H1 (cell line): ENCODE data around the gene CDC40.

Experiments used
- ATF2 ChIP-seq: IDR thresholded peaks from 2 replicates; pipeline ENCODE4 v1.6.1; 2012; ENCODE audit warnings: low read length, inconsistent platforms
- CREB1 ChIP-seq: IDR thresholded peaks from 2 replicates; pipeline ENCODE4 v1.6.1; 2012; ENCODE audit warnings: inconsistent platforms
- CTCF ChIP-seq, 3 experiments: IDR thresholded peaks; 1 replicate in 2 of 3; 2 replicates in 1 of 3; pipeline versions ENCODE4 v1.5.1 to v1.6.1; 2011; ENCODE audit warnings: low read length in 3 of 3, mild to moderate bottlenecking in 3 of 3, inconsistent platforms in 2 of 3, low read depth in 1 of 3, moderate library complexity in 1 of 3; ENCODE audit not compliant: insufficient read depth in 1 of 3; ENCODE audit errors: control extremely low read depth in 1 of 3
- EP300 ChIP-seq, 2 experiments: IDR thresholded peaks; 1 replicate in 1 of 2; 2 replicates in 1 of 2; pipeline ENCODE4 v1.6.1; 2011 to 2012; ENCODE audit warnings: low read depth in 2 of 2, low read length in 2 of 2, mild to moderate bottlenecking in 2 of 2, borderline replicate concordance in 1 of 2, inconsistent platforms in 1 of 2, moderate library complexity in 1 of 2
- EZH2 ChIP-seq: fragments of 200-600 bp; sonication (generic); IDR thresholded peaks from 2 replicates; pipeline ENCODE4 v1.7.1; 2012; ENCODE audit warnings: low read depth, mild to moderate bottlenecking, moderate library complexity, low read length, inconsistent platforms; ENCODE audit not compliant: severe bottlenecking
- MAX ChIP-seq: IDR thresholded peaks from 2 replicates; pipeline ENCODE4 v1.6.1; 2012; ENCODE audit warnings: inconsistent platforms
- POLR2A ChIP-seq, 2 experiments: IDR thresholded peaks; 1 replicate in 1 of 2; 2 replicates in 1 of 2; pipeline ENCODE4 v1.6.1; 2011; ENCODE audit warnings: low read depth in 2 of 2, low read length in 2 of 2, mild to moderate bottlenecking in 2 of 2; ENCODE audit errors: control extremely low read depth in 1 of 2
- RAD21 ChIP-seq, 2 experiments: IDR thresholded peaks in 1 of 2; conservative IDR thresholded peaks in 1 of 2; 2 replicates each; pipeline ENCODE4 v1.6.1; 2011; ENCODE audit warnings: low read depth in 2 of 2, low read length in 2 of 2, improper control_type of control experiment in 1 of 2, inconsistent platforms in 1 of 2, mild to moderate bottlenecking in 1 of 2, moderate library complexity in 1 of 2
- RFX5 ChIP-seq: IDR thresholded peaks from 2 replicates; pipeline ENCODE4 v1.6.1; 2011; ENCODE audit warnings: low read depth, low read length, improper control_type of control experiment, borderline replicate concordance
- SP2 ChIP-seq: IDR thresholded peaks from 2 replicates; pipeline ENCODE4 v1.6.1; 2012; ENCODE audit warnings: mild to moderate bottlenecking, low read length, inconsistent platforms
- USF2 ChIP-seq: IDR thresholded peaks from 2 replicates; pipeline ENCODE4 v1.6.1; 2011; ENCODE audit warnings: low read length, improper control_type of control experiment

- TF ChIP-seq CTCF (IDR thresholded peaks at IDR 0.05; ENCODE audit: control extremely low read depth in 1 of 3, insufficient read depth in 1 of 3, low read depth in 1 of 3, low read length in 3 of 3) = no peak
- no peak for TF ChIP-seq RAD21 (IDR thresholded peaks at IDR 0.05 in 1 of 2, conservative IDR thresholded peaks at IDR 0.05 in 1 of 2; ENCODE audit: low read depth in 2 of 2, low read length in 2 of 2)
- no peak for TF ChIP-seq POLR2A (IDR thresholded peaks at IDR 0.05; ENCODE audit: control extremely low read depth in 1 of 2, low read depth in 2 of 2, low read length in 2 of 2)
- TF ChIP-seq ATF2 = no peak
- TF ChIP-seq MAX = no peak
- no peak for TF ChIP-seq EZH2
- no peak for TF ChIP-seq RFX5
- TF ChIP-seq CREB1 = no peak
- TF ChIP-seq EP300 (IDR thresholded peaks at IDR 0.05; ENCODE audit: borderline replicate concordance in 1 of 2, low read depth in 2 of 2, low read length in 2 of 2) = no peak
- TF ChIP-seq USF2 = no peak
- no peak for TF ChIP-seq SP2
Observed at GRCh38 chr6:110221738-110222137, 41.5 kb downstream of the CDC40 start.
